ENCODE results near the gene MADCAM1. TPM values are rescaled to one million over a fixed set of nuclear protein-coding genes. Genes with fewer than 3 reads are reported as not detected.
"Not testable (repeated sequence)": the region's sequence is repeated elsewhere in the genome, so short reads cannot be mapped to it uniquely, and the experiment has no call there.

MADCAM1 gene
- total RNA-seq: under 1 TPM in 6 of 7 donors, not detected in 1; 0.11 to 0.90 (median 0.41) TPM
- under 1 TPM in 1 of 2 donors, not detected in 1; 0.42 TPM for polyA plus RNA-seq
- long read RNA-seq, donor 1, partial matches to known transcripts: 0 of 7 reads
- long read RNA-seq, donor 1, other reads (novel, unspliced or antisense): 7 of 7 reads
- long read RNA-seq, donor 2: 0 reads
- long read RNA-seq, donor 3: 0 reads

GRCh38 chr19:496112-496665, at the start of gene MADCAM1:
TSS of gene MADCAM1 (plus strand) at chr19:496486. CDS start at chr19:496500, 14 bp downstream.
- Histone ChIP-seq H3K27me3 (peaks cover 3% of the 10 kb centered on the region), H3K36me3 (no peaks in the 10 kb centered on the region), H3K9me3 (no peaks in the 10 kb centered on the region), H3K4me1 (ENCODE audit: insufficient read depth) (peaks cover 2% of the 10 kb centered on the region), H3K27ac (no peak within 1 kb of the TSS), H3K4me3 (no peak within 1 kb of the TSS)
- DNase-seq: peak in 1 of 5 donors; percentile 22
- intact Hi-C loops (cut with DNase I): no loop called here
- WGBS, 3 donors: 1 to 6% (median 5%) methylated on average over 20 to 33 of the region's 33 CpGs
- TF ChIP-seq CTCF (IDR thresholded peaks at IDR 0.05): no peak
- TF ChIP-seq EP300 (IDR thresholded peaks at IDR 0.05): no peak
- TF ChIP-seq POLR2A (IDR thresholded peaks at IDR 0.05): no peak

GRCh38 chr19:447064-447426, 49.2 kb upstream of the MADCAM1 start:
- Histone ChIP-seq H3K4me3 (no peak overlapping the region), H3K9me3 (no peaks in the 10 kb centered on the region), H3K4me1 (ENCODE audit: insufficient read depth) (no peaks in the 10 kb centered on the region), H3K27me3 (no peaks in the 10 kb centered on the region), H3K27ac (no peak overlapping the region), H3K36me3 (no peaks in the 10 kb centered on the region)
- 88 to 91% (median 90%) methylated on average over 24 of the region's 24 CpGs for WGBS, 3 donors
- intact Hi-C loops (cut with DNase I): no loop called here
- TF ChIP-seq EP300 (IDR thresholded peaks at IDR 0.05) (no peak), CTCF (IDR thresholded peaks at IDR 0.05) (no peak)
- no peak for DNase-seq

- intact Hi-C loops (cut with DNase I): no loop called here
These were observed 48.3 kb upstream of the MADCAM1 start for GRCh38 chr19:447816-448560.

GRCh38 chr19:449916-450315, 46.4 kb upstream of the MADCAM1 start:
- no peak for DNase-seq
- no peaks in the 10 kb centered on the region for H3K4me1 ChIP-seq (ENCODE audit: insufficient read depth)
- WGBS, 3 donors: 92 to 95% (median 94%) methylated on average over 20 of the region's 20 CpGs
- H3K27ac ChIP-seq: no peak overlapping the region
- no peaks in the 10 kb centered on the region for H3K36me3 ChIP-seq
- no peaks in the 10 kb centered on the region for H3K9me3 ChIP-seq
- no peak overlapping the region for H3K4me3 ChIP-seq
- intact Hi-C loops (cut with DNase I): no loop called here
- no peak for TF ChIP-seq EP300 (IDR thresholded peaks at IDR 0.05)
- no peak for TF ChIP-seq CTCF (IDR thresholded peaks at IDR 0.05)
- TF ChIP-seq POLR2A (IDR thresholded peaks at IDR 0.05): no peak
- no peaks in the 10 kb centered on the region for H3K27me3 ChIP-seq

More at GRCh38 chr19:447816-448560, 48.3 kb upstream of the MADCAM1 start:
- TF ChIP-seq EP300 (IDR thresholded peaks at IDR 0.05) (no peak), POLR2A (IDR thresholded peaks at IDR 0.05) (no peak), CTCF (IDR thresholded peaks at IDR 0.05) (no peak)
- no peak for DNase-seq
- H3K27me3 ChIP-seq: no peaks in the 10 kb centered on the region
- no peak overlapping the region for H3K4me3 ChIP-seq
- no peaks in the 10 kb centered on the region for H3K4me1 ChIP-seq (ENCODE audit: insufficient read depth)
- WGBS, 3 donors: 19 to 39% (median 38%) methylated on average over 31 of the region's 31 CpGs
- no peaks in the 10 kb centered on the region for H3K36me3 ChIP-seq
- H3K27ac ChIP-seq: no peak overlapping the region
- H3K9me3 ChIP-seq: no peaks in the 10 kb centered on the region

GRCh38 chr19:450912-451481, 45.3 kb upstream of the MADCAM1 start:
- H3K9me3 ChIP-seq; DNase-seq; H3K4me1 ChIP-seq (ENCODE audit: insufficient read depth); intact Hi-C loops (cut with DNase I); H3K27me3 ChIP-seq; H3K4me3 ChIP-seq; H3K27ac ChIP-seq; H3K36me3 ChIP-seq: not testable (repeated sequence)
- WGBS, 3 donors: 91 to 98% (median 92%) methylated on average over 33 of the region's 33 CpGs

Measured in ovary (tissue), 10 donors.